ENCODE measurements around the gene INSL3. TPM values are rescaled to one million over a fixed set of nuclear protein-coding genes. Genes with fewer than 3 reads are reported as not detected.
"Not testable (repeated sequence)": the region's sequence is repeated elsewhere in the genome, so short reads cannot be mapped to it uniquely, and the experiment has no call there.

Gene INSL3
- total and polyA plus RNA-seq, 2 donors (not counting 3 experiments of a cell fraction or from before 2014, with no cell fraction given) = not detected

DNA sequence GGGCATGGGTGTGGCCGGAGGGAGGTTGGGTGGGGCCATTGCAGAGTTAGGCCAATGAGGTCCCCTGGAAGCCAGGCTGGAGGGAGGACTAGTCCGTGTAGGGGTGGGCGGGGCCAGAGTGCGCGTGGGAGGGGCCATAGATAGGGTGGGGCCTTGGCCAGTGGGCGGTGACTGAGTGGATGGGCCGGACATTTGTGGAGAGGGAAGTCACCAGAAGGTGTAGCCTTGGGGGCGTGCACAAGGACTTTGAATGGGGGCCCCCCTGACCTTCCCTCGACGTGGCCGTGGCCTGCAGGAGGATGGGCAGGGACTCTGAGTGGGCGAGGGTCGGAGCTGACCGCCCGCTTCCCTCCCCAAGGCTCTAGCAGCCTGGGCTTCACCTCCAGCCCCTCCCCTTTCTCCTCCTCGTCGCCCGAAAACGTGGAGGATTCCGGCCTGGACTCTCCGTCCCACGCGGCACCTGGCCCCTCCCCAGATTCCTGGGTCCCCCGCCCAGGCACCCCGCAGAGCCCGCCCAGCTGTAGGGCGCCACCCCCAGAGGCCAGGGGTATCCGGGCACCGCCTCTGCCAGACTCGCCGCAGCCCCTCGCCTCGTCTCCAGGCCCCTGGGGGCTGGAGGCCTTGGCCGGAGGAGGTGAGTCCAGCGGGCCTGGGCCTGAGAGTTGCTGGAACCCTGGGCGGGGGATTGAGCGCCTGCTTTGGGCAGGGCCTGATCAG is 42.9 kb downstream of the INSL3 start:
- no peak overlapping the region for H3K27ac ChIP-seq (ENCODE audit: insufficient read depth, low read depth, low read length)
- no peaks in the 10 kb centered on the region for H3K9me3 ChIP-seq (replicated peaks; ENCODE audit: control insufficient read depth, insufficient read depth, low read length)
- ChIA-PET POLR2A (interaction anchor here (0.9 kb wide), 1 partner anchor 81 kb away, joined by 3 read pairs; the partner anchor contains the start of gene RPL18A), CTCF (interaction anchor here (1.0 to 1.6 kb wide), 2 partner anchors 12 to 81 kb away, joined by 3 to 5 read pairs; partner anchors contain the start of gene RPL18A)
- peak; percentile 76 for FAIRE-seq
- dilution Hi-C loops (cut with MboI; ENCODE audit: extremely low pct_ligation_motif_present, low sequenced_read_pairs) = no loop called here
- BruUV-seq (replicated peaks) = no TSS peak
- peak overlapping the region in 1 of 3 experiments; percentile 19 for H3K4me3 ChIP-seq (replicated peaks in 1 of 3; ENCODE audit: insufficient read depth in 1 of 3, low read depth in 1 of 3, low read length in 3 of 3)
- H3K9ac ChIP-seq (replicated peaks; ENCODE audit: extremely low read depth, insufficient read depth, low read length) = no peak overlapping the region
- H3K79me2 ChIP-seq (ENCODE audit: control insufficient read depth, insufficient read depth, low read length) = no peaks in the 10 kb centered on the region
- DNase-seq (ENCODE audit: low read depth, low spot score) = peak; percentile 44
- no peaks in the 10 kb centered on the region for H3K4me1 ChIP-seq (ENCODE audit: control insufficient read depth, extremely low read depth, insufficient read depth, low read length)
- no peaks in the 10 kb centered on the region for H3K36me3 ChIP-seq (ENCODE audit: control insufficient read depth in 2 of 2, extremely low read depth in 1 of 2, insufficient read depth in 2 of 2, low read length in 2 of 2)
- intact Hi-C loops (cut with micrococcal nuclease) = loop anchor here (5.0 kb wide), 1 partner anchor 326 kb away; no protein-coding TSS in a partner anchor
- no peaks in the 10 kb centered on the region for H3K9me1 ChIP-seq (replicated peaks; ENCODE audit: control insufficient read depth, extremely low read depth, insufficient read depth, low read length)
- TF ChIP-seq, protein P1, sequence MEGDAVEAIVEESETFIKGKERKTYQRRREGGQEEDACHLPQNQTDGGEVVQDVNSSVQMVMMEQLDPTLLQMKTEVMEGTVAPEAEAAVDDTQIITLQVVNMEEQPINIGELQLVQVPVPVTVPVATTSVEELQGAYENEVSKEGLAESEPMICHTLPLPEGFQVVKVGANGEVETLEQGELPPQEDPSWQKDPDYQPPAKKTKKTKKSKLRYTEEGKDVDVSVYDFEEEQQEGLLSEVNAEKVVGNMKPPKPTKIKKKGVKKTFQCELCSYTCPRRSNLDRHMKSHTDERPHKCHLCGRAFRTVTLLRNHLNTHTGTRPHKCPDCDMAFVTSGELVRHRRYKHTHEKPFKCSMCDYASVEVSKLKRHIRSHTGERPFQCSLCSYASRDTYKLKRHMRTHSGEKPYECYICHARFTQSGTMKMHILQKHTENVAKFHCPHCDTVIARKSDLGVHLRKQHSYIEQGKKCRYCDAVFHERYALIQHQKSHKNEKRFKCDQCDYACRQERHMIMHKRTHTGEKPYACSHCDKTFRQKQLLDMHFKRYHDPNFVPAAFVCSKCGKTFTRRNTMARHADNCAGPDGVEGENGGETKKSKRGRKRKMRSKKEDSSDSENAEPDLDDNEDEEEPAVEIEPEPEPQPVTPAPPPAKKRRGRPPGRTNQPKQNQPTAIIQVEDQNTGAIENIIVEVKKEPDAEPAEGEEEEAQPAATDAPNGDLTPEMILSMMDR (IDR thresholded peaks at IDR 0.05; ENCODE audit: extremely low read depth in 1 of 2, insufficient read depth in 1 of 2, low read depth in 1 of 2, low read length in 2 of 2) = no peak
- TF ChIP-seq JUN (IDR thresholded peaks at IDR 0.05; ENCODE audit: borderline replicate concordance, insufficient read depth, insufficient read length, low read depth) (no peak), POLR2AphosphoS5 (IDR thresholded peaks at IDR 0.05; ENCODE audit: insufficient read depth, low read depth, low read length) (no peak), GATA2 (IDR thresholded peaks at IDR 0.05; ENCODE audit: insufficient read depth, insufficient read length, low read depth, low read length) (no peak), EZH2 (IDR thresholded peaks at IDR 0.05; ENCODE audit: borderline replicate concordance, low read depth, low read length, severe bottlenecking) (no peak), MYC (IDR thresholded peaks at IDR 0.05; ENCODE audit: low read depth, low read length) (no peak), POLR2A (IDR thresholded peaks at IDR 0.05; ENCODE audit: low read depth, low read length) (no peak), FOS (IDR thresholded peaks at IDR 0.05; ENCODE audit: borderline replicate concordance, insufficient read depth, low read length) (no peak)
- TF ChIP-seq, protein P2, sequence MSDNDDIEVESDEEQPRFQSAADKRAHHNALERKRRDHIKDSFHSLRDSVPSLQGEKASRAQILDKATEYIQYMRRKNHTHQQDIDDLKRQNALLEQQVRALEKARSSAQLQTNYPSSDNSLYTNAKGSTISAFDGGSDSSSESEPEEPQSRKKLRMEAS (IDR thresholded peaks at IDR 0.05; ENCODE audit: insufficient read depth, insufficient read length) = no peak
- H4K20me1 ChIP-seq (replicated peaks; ENCODE audit: control insufficient read depth, extremely low read depth, insufficient read depth, low read length) = no peaks in the 10 kb centered on the region
- H3K4me2 ChIP-seq (ENCODE audit: insufficient read depth, low read length) = peak overlapping the region; percentile 1
- H2AFZ ChIP-seq (ENCODE audit: low read depth, low read length) = peak overlapping the region; percentile 75
- no peaks in the 10 kb centered on the region for H3K27me3 ChIP-seq (ENCODE audit: control insufficient read depth in 2 of 2, insufficient read depth in 2 of 2, low read length in 2 of 2)

DNA sequence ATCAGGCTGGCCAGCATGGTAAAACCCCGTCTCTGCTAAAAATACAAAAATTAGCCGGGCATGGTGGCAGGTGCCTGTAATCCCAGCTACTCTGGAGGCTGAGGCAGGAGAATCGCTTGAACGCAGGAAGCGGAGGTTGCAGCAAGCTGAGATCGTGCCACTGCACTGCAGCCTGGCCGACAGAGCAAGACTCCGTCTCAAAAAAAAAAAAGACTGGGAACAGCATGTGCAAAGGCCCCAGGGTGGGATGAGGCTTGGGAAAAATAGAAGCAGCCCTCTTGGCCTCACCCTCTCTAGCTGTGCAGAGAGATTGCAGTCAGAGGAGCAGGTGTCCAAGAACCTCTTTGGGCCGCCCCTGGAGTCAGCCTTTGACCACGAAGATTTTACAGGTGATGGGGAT is 43.5 kb downstream of the INSL3 start:
- intact Hi-C loops (cut with micrococcal nuclease) = loop anchor here (5.0 kb wide), 1 partner anchor 326 kb away; no protein-coding TSS in a partner anchor
- H3K4me3 ChIP-seq (replicated peaks in 1 of 3; ENCODE audit: insufficient read depth in 1 of 3, low read depth in 1 of 3, low read length in 3 of 3); H2AFZ ChIP-seq (ENCODE audit: low read depth, low read length); H3K36me3 ChIP-seq (ENCODE audit: control insufficient read depth in 2 of 2, extremely low read depth in 1 of 2, insufficient read depth in 2 of 2, low read length in 2 of 2); H3K4me2 ChIP-seq (ENCODE audit: insufficient read depth, low read length); H3K4me1 ChIP-seq (ENCODE audit: control insufficient read depth, extremely low read depth, insufficient read depth, low read length); DNase-seq (ENCODE audit: low read depth, low spot score); H3K79me2 ChIP-seq (ENCODE audit: control insufficient read depth, insufficient read depth, low read length); H4K20me1 ChIP-seq (replicated peaks; ENCODE audit: control insufficient read depth, extremely low read depth, insufficient read depth, low read length); BruUV-seq (replicated peaks); FAIRE-seq; dilution Hi-C loops (cut with MboI; ENCODE audit: extremely low pct_ligation_motif_present, low sequenced_read_pairs); H3K9me1 ChIP-seq (replicated peaks; ENCODE audit: control insufficient read depth, extremely low read depth, insufficient read depth, low read length); H3K27me3 ChIP-seq (ENCODE audit: control insufficient read depth in 2 of 2, insufficient read depth in 2 of 2, low read length in 2 of 2); H3K9ac ChIP-seq (replicated peaks; ENCODE audit: extremely low read depth, insufficient read depth, low read length); H3K27ac ChIP-seq (ENCODE audit: insufficient read depth, low read depth, low read length); H3K9me3 ChIP-seq (replicated peaks; ENCODE audit: control insufficient read depth, insufficient read depth, low read length): not testable (repeated sequence)
- ChIA-PET POLR2A (interaction anchor here (0.7 kb wide), 1 partner anchor 222 kb away, joined by 4 read pairs; no protein-coding TSS in a partner anchor), CTCF (interaction anchor here (1.0 kb wide), 1 partner anchor 11 kb away, joined by 6 read pairs; no protein-coding TSS in a partner anchor)
